K562 (cell line): Measurements from ENCODE around the gene ALK. TPM values are rescaled to one million over a fixed set of nuclear protein-coding genes. Genes with fewer than 3 reads are reported as not detected.

ENCODE experiments used
- ATAC-seq: fragments of 200-7000 bp; cut with Tn5 transposase; 3 replicates; pipeline ENCODE4 v1.9.1; 2020; ENCODE audit warnings: moderate library complexity
- BruUV-seq: library from RNA; stranded (reverse); fragments of 400-500 nt; replicated peaks from 2 replicates; lab custom pipeline; 2021; lab: Mats Ljungman, UMichigan
- CTCF ChIA-PET: fragments of 300-600 bp; formaldehyde crosslinking; extraction: SDS; loops from one replicate; lab custom pipeline; 2021; ENCODE audit warnings: low intra/inter-chr PET ratio; lab: Yijun Ruan, JAX
- POLR2A ChIA-PET: fragments of 300-600, 350-650 bp; sonication (Branson Sonifier 250); formaldehyde crosslinking; extraction: SDS; loops from one replicate; lab custom pipeline; 2021; ENCODE audit warnings: antibody characterized with exemption, inconsistent platforms; lab: Yijun Ruan, JAX
- DNase-seq, 4 experiments: peaks; one replicate each; pipeline versions ENCODE4 v3.0.0 to v3.0.0-alpha.2; 2011 to 2018; ENCODE audit warnings: low spot score in 3 of 4, mixed read lengths in 3 of 4; ENCODE audit errors: extremely low read depth in 1 of 4
- FAIRE-seq: peaks from 2 replicates; lab custom pipeline; 2011; peaks lifted over from hg19 to GRCh38; lab: Jason Lieb, UNC
- H2AFZ ChIP-seq: 2 replicates; pipeline ENCODE4 v1.6.0; 2011; ENCODE audit warnings: low read depth, low read length, control low read depth, inconsistent platforms
- H3K27ac ChIP-seq: fragments of 200-600 bp; 3 replicates; pipeline ENCODE4 v1.8.0; 2011; ENCODE audit warnings: low read depth, mild to moderate bottlenecking, control low read depth, inconsistent platforms, low read length, moderate library complexity, mixed read lengths; ENCODE audit errors: extremely low read depth
- H3K27me3 ChIP-seq, 2 experiments: fragments of 300-600 bp in 1 of 2; 2 replicates in 1 of 2; 3 replicates in 1 of 2; pipeline versions ENCODE4 v1.6.0 to v1.8.0; 2011; ENCODE audit warnings: inconsistent platforms in 2 of 2, low read length in 2 of 2, mild to moderate bottlenecking in 1 of 2, mixed read lengths in 1 of 2, moderate library complexity in 1 of 2; ENCODE audit not compliant: control insufficient read depth in 2 of 2, insufficient read depth in 2 of 2
- H3K36me3 ChIP-seq: fragments of 300-600 bp; 3 replicates; pipeline ENCODE4 v1.8.0; 2011; ENCODE audit warnings: mild to moderate bottlenecking, low read length, inconsistent platforms; ENCODE audit not compliant: control insufficient read depth, insufficient read depth
- H3K4me1 ChIP-seq, 2 experiments: fragments of 200-600 bp in 1 of 2; replicated peaks in 1 of 2; 2 replicates in 1 of 2; 3 replicates in 1 of 2; pipeline versions ENCODE4 v1.5.1 to v1.8.0; 2011; ENCODE audit warnings: inconsistent platforms in 2 of 2, low read length in 2 of 2, mild to moderate bottlenecking in 1 of 2, mixed read lengths in 1 of 2, moderate library complexity in 1 of 2; ENCODE audit not compliant: control insufficient read depth in 2 of 2, insufficient read depth in 2 of 2
- H3K4me2 ChIP-seq: 2 replicates; pipeline ENCODE4 v1.6.1; 2011; ENCODE audit warnings: low read length, control low read depth, inconsistent platforms, mixed read lengths; ENCODE audit not compliant: insufficient read depth
- H3K4me3 ChIP-seq: fragments of 200-600 bp; sonication (generic), shearing (Covaris generic); 2 replicates; pipeline ENCODE4 v1.5.1; 2016; ENCODE audit warnings: control low read depth, inconsistent platforms
- H3K79me2 ChIP-seq: fragments of 200-600 bp; 3 replicates; pipeline ENCODE4 v1.8.0; 2011; ENCODE audit warnings: low read length, inconsistent platforms; ENCODE audit not compliant: control insufficient read depth, insufficient read depth
- H3K9ac ChIP-seq, 2 experiments: 2 replicates each; pipeline versions ENCODE4 v1.6.0 to v1.6.1; 2011; ENCODE audit warnings: low read depth in 2 of 2, low read length in 2 of 2, control low read depth in 1 of 2, inconsistent platforms in 1 of 2, mild to moderate bottlenecking in 1 of 2, mixed read lengths in 1 of 2; ENCODE audit not compliant: insufficient read depth in 1 of 2
- H3K9me1 ChIP-seq: one replicate; pipeline ENCODE4 v1.6.0; 2011; ENCODE audit warnings: inconsistent platforms, mild to moderate bottlenecking, low read length, moderate library complexity; ENCODE audit not compliant: control insufficient read depth, insufficient read depth
- H3K9me3 ChIP-seq: replicated peaks from 2 replicates; pipeline ENCODE4 v1.5.1; 2011; ENCODE audit warnings: low read depth, low read length, inconsistent platforms; ENCODE audit not compliant: control insufficient read depth, insufficient read depth
- H4K20me1 ChIP-seq: replicated peaks from 2 replicates; pipeline ENCODE4 v1.6.1; 2011; ENCODE audit warnings: low read length, inconsistent platforms, mixed read lengths; ENCODE audit not compliant: control insufficient read depth, insufficient read depth
- BACH1 ChIP-seq: fragments of 200-800 bp; sonication (Bioruptor generic); IDR thresholded peaks from 2 replicates; pipeline ENCODE4 v1.6.1; 2016; ENCODE audit warnings: missing genetic modification characterization, missing compliant biosample characterization
- FOXK1 ChIP-seq: sonication (generic); formaldehyde crosslinking; IDR thresholded peaks from 2 replicates; pipeline ENCODE4 v1.8.0; 2022; ENCODE audit warnings: missing genetic modification reagents, mild to moderate bottlenecking, borderline replicate concordance
- FOXO4 ChIP-seq: fragments of 450-650 bp; formaldehyde crosslinking; IDR thresholded peaks from 2 replicates; pipeline ENCODE4 v1.4.0; 2020; ENCODE audit warnings: mild to moderate bottlenecking, moderate library complexity
- FUS ChIP-seq: fragments of 200-400 bp; formaldehyde crosslinking; optimal IDR thresholded peaks from 2 replicates; pipeline ENCODE3; 2017; ENCODE audit warnings: low read depth, low read length
- HCFC1 ChIP-seq: IDR thresholded peaks from 2 replicates; pipeline ENCODE4 v1.6.1; 2012; ENCODE audit warnings: low read depth, low read length, improper control_type of control experiment
- HLTF ChIP-seq: fragments of 450-650 bp; IDR thresholded peaks from 2 replicates; pipeline ENCODE4 v1.6.1; 2016
- ILK ChIP-seq: fragments of 450-650 bp; IDR thresholded peaks from 2 replicates; pipeline ENCODE4 v1.6.1; 2016; ENCODE audit warnings: missing genetic modification characterization, low read depth, mild to moderate bottlenecking, missing compliant biosample characterization, moderate library complexity, borderline replicate concordance
- KHSRP ChIP-seq: fragments of 450-650 bp; IDR thresholded peaks from 2 replicates; pipeline ENCODE4 v1.6.1; 2017
- MEF2A ChIP-seq: IDR thresholded peaks from 2 replicates; pipeline ENCODE4 v1.6.1; 2011; ENCODE audit warnings: low read depth, mild to moderate bottlenecking, low read length, moderate library complexity; ENCODE audit not compliant: control insufficient read depth
- NCOA1 ChIP-seq: fragments of 450-650 bp; IDR thresholded peaks from 2 replicates; pipeline ENCODE4 v1.6.1; 2016; ENCODE audit warnings: low read depth
- SIRT6 ChIP-seq: IDR thresholded peaks from one replicate; pipeline ENCODE4 v1.6.1; 2012; ENCODE audit warnings: low read depth, mild to moderate bottlenecking, control low read depth, inconsistent platforms, low read length, moderate library complexity
- SMAD2 ChIP-seq: fragments of 150-350 bp; IDR thresholded peaks from 2 replicates; pipeline ENCODE4 v1.6.1; 2014; ENCODE audit warnings: low read depth, mild to moderate bottlenecking, low read length
- SNIP1 ChIP-seq: fragments of 450-650 bp; IDR thresholded peaks from 2 replicates; pipeline ENCODE4 v1.7.1; 2017; ENCODE audit warnings: low read depth, mild to moderate bottlenecking
- WHSC1 ChIP-seq: IDR thresholded peaks from one replicate; pipeline ENCODE4 v1.6.1; 2012; ENCODE audit warnings: low read length, control low read depth, inconsistent platforms
- ZNF408 ChIP-seq: fragments of 250-450 bp; sonication (Bioruptor Pico); IDR thresholded peaks from 2 replicates; pipeline ENCODE4 v1.4.0; 2020; ENCODE audit warnings: low read depth, mild to moderate bottlenecking, moderate library complexity
- ZNF444 ChIP-seq: fragments of 250-450 bp; sonication (Bioruptor Pico); IDR thresholded peaks from 2 replicates; pipeline ENCODE4 v1.4.0; 2020; ENCODE audit warnings: mild to moderate bottlenecking, moderate library complexity
- ZNF445 ChIP-seq: fragments of 250-450 bp; sonication (Bioruptor Pico); IDR thresholded peaks from 2 replicates; pipeline ENCODE4 v1.4.0; 2020; ENCODE audit warnings: low read depth, mild to moderate bottlenecking, moderate library complexity
- WGBS: fragments of 100-300 bp; shearing (Covaris generic); methylation state at CpG from one replicate; pipeline ENCODE4 v1.1.6; 2016; ENCODE audit warnings: low coverage, mixed read lengths; ENCODE audit not compliant: insufficient coverage; ENCODE audit errors: missing lambda C conversion rate; 5-methylcytosine and 5-hydroxymethylcytosine counted together
- in situ Hi-C: fragments of 300-500 bp; cut with MboI; formaldehyde crosslinking; loops from 4 replicates; pipeline ENCODE4 v1.15.0; 2018; ENCODE audit warnings: inconsistent platforms, mixed read lengths
- intact Hi-C: fragments of 100-400 bp; cut with micrococcal nuclease; formaldehyde crosslinking; loops from 2 replicates; pipeline ENCODE4 v1.14.2; 2022
- polyA plus RNA-seq, 8 experiments: library from polyadenylated mRNA; depleted of rRNA in 4 of 8; stranded (reverse) in 5 of 8; unstranded in 3 of 8; fragments of >200 nt; fragmentation: Nextera tagmentation in 2 of 8; fragmentation: Illumina TruSeq in 1 of 8; extraction: Ambion mirVana in 2 of 8; extraction: Trizol in 1 of 8; gene quantifications; 2 replicates each; pipeline versions ENCODE4 v1.2.1 to v1.2.3, GENCODE V29; 2011 to 2014; ENCODE audit warnings: inconsistent platforms in 1 of 8, missing spikeins in 1 of 8
- total RNA-seq, 7 experiments: library from RNA; depleted of rRNA in 6 of 7; stranded (reverse); fragments of >200 nt in 6 of 7; fragmentation: Illumina TruSeq in 2 of 7; extraction: Trizol in 2 of 7; gene quantifications; 2 replicates each; pipeline versions ENCODE4 v1.2.1 to v1.2.3, GENCODE V29; 2011 to 2021; ENCODE audit warnings: low replicate concordance in 1 of 7

ALK gene
- total and polyA plus RNA-seq, 9 of the 15 experiments (the other 6 are each of a cell fraction or from before 2014, with no cell fraction given): not detected

- H3K79me2 ChIP-seq: no peaks in the 10 kb centered on the region
- no TSS peak for BruUV-seq
- H3K4me1 ChIP-seq: no peaks in the 10 kb centered on the region
- TF ChIP-seq NCOA1 (no peak), ZNF408 (CRISPR knock-in tag) (no peak), MEF2A (no peak), FOXK1 (no peak), SMAD2 (no peak), HLTF (no peak)
- CTCF ChIA-PET: no interaction called here
- intact Hi-C loops: no loop called here
- H4K20me1 ChIP-seq: no peaks in the 10 kb centered on the region
- no peaks in the 10 kb centered on the region for H3K9me3 ChIP-seq
- no peak overlapping the region for H2AFZ ChIP-seq
- no peak overlapping the region for H3K27ac ChIP-seq
- no peak overlapping the region for H3K9ac ChIP-seq
- no peaks in the 10 kb centered on the region for H3K27me3 ChIP-seq
- H3K9me1 ChIP-seq: no peaks in the 10 kb centered on the region
- H3K4me2 ChIP-seq: no peak overlapping the region
- ATAC-seq (no peak), DNase-seq (no peak), FAIRE-seq (no peak)
- 0% methylated on average over 2 of the region's 2 CpGs for WGBS
- H3K36me3 ChIP-seq: no peaks in the 10 kb centered on the region
- POLR2A ChIA-PET: no interaction called here
- in situ Hi-C loops: no loop called here
- H3K4me3 ChIP-seq: no peak overlapping the region
Measured at GRCh38 chr2:29376541-29376940, 544.8 kb downstream of the ALK start.

DNA sequence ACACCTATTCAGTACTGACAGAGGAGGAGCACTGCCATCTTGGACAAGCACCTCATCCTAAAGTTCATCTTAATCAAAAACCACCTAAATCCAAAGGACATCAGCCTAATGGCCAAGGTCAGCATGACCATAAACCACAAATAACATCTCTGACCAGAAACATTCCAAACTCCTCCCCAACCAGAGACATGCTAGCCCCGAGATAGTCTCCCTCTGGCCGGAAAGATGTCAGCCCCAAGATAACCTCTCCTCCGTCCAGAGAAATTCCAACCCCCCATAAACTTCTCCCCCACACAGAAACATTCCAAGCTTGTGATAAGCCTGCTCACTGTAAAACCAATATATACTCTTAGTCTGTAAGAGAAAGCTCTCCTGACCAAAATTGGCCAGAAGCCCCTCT lies 545.5 kb downstream of the ALK start:
- no peaks in the 10 kb centered on the region for H3K4me1 ChIP-seq
- intact Hi-C loops (no loop called here), in situ Hi-C loops (no loop called here)
- H3K36me3 ChIP-seq: no peaks in the 10 kb centered on the region
- FAIRE-seq (no peak), DNase-seq (no peak), ATAC-seq (no peak)
- TF ChIP-seq SNIP1 (no peak), KHSRP (no peak), SIRT6 (no peak), BACH1 (no peak), ZNF445 (CRISPR knock-in tag) (no peak), FOXO4 (no peak), ILK (tag) (no peak), ZNF444 (CRISPR knock-in tag) (no peak), HCFC1 (no peak), WHSC1 (no peak), FUS (no peak)
- no peak overlapping the region for H3K27ac ChIP-seq
- H3K9ac ChIP-seq: no peak overlapping the region
- no peaks in the 10 kb centered on the region for H3K79me2 ChIP-seq
- ChIA-PET POLR2A (no interaction called here), CTCF (no interaction called here)
- no peak overlapping the region for H2AFZ ChIP-seq
- H3K9me1 ChIP-seq: no peaks in the 10 kb centered on the region
- H3K27me3 ChIP-seq: no peaks in the 10 kb centered on the region
- no peaks in the 10 kb centered on the region for H3K9me3 ChIP-seq
- H4K20me1 ChIP-seq: no peaks in the 10 kb centered on the region
- H3K4me2 ChIP-seq: no peak overlapping the region
- 0% methylated on average over 3 of the region's 3 CpGs for WGBS
- BruUV-seq: no TSS peak
- no peak overlapping the region for H3K4me3 ChIP-seq
